Fibroblast of lung (primary cell): ENCODE measurements around the gene OBSL1. TPM values are rescaled to one million over a fixed set of nuclear protein-coding genes. Genes with fewer than 3 reads are reported as not detected.

ENCODE experiments used
- DNase-seq, 2 donors: peaks; one replicate each; pipeline versions ENCODE4 v3.0.0 to v3.0.0-alpha.2; 2010; ENCODE audit warnings: low read depth in 2 of 2
- H2AFZ ChIP-seq: 2 replicates; pipeline ENCODE4 v1.5.1; 2012; ENCODE audit warnings: low read length, control low read depth, inconsistent platforms
- H3K27ac ChIP-seq: 2 replicates; pipeline ENCODE4 v1.5.1; 2011; ENCODE audit warnings: low read length, control low read depth; ENCODE audit not compliant: insufficient read depth
- H3K27me3 ChIP-seq: 2 replicates; pipeline ENCODE4 v1.5.1; 2011; ENCODE audit warnings: mild to moderate bottlenecking, low read length; ENCODE audit not compliant: control insufficient read depth, insufficient read depth
- H3K36me3 ChIP-seq: 2 replicates; pipeline ENCODE4 v1.5.1; 2011; ENCODE audit warnings: low read length; ENCODE audit not compliant: control insufficient read depth, insufficient read depth
- H3K4me1 ChIP-seq: 2 replicates; pipeline ENCODE4 v1.5.1; 2011; ENCODE audit warnings: low read length; ENCODE audit not compliant: control insufficient read depth, insufficient read depth; ENCODE audit errors: extremely low read depth
- H3K4me2 ChIP-seq: 2 replicates; pipeline ENCODE4 v1.5.1; 2011; ENCODE audit warnings: low read length, control low read depth; ENCODE audit not compliant: insufficient read depth; ENCODE audit errors: extremely low read depth
- H3K4me3 ChIP-seq, 4 experiments: fragments of 200-600 bp in 1 of 4; sonication (generic) in 1 of 4; replicated peaks in 1 of 4; 2 replicates each; pipeline ENCODE4 v1.5.1; 2011 to 2016; ENCODE audit warnings: low read length in 4 of 4, low read depth in 3 of 4, mild to moderate bottlenecking in 3 of 4, control low read depth in 2 of 4, inconsistent platforms in 1 of 4, mixed read lengths in 1 of 4; ENCODE audit not compliant: insufficient read depth in 1 of 4; ENCODE audit errors: control extremely low read depth in 1 of 4
- H3K79me2 ChIP-seq: 2 replicates; pipeline ENCODE4 v1.5.1; 2012; ENCODE audit warnings: mild to moderate bottlenecking, low read length, inconsistent platforms; ENCODE audit not compliant: control insufficient read depth, insufficient read depth
- H3K9ac ChIP-seq: 2 replicates; pipeline ENCODE4 v1.5.1; 2011; ENCODE audit warnings: mild to moderate bottlenecking, low read length, control low read depth; ENCODE audit not compliant: insufficient read depth
- H3K9me3 ChIP-seq: 2 replicates; pipeline ENCODE4 v1.5.1; 2012; ENCODE audit warnings: low read depth, low read length; ENCODE audit not compliant: control insufficient read depth, insufficient read depth
- H4K20me1 ChIP-seq: 2 replicates; pipeline ENCODE4 v1.5.1; 2011; ENCODE audit warnings: low read length; ENCODE audit not compliant: control insufficient read depth, insufficient read depth; ENCODE audit errors: extremely low read depth
- EZH2 ChIP-seq: IDR thresholded peaks from 2 replicates; pipeline ENCODE4 v1.5.1; 2012; ENCODE audit warnings: low read length, control low read depth, mild to moderate bottlenecking; ENCODE audit errors: missing control alignments
- polyA plus RNA-seq, 2 donors: library from polyadenylated mRNA; depleted of rRNA in 1 of 2; stranded (reverse) in 1 of 2; unstranded in 1 of 2; fragments of >200 nt; gene quantifications; 2 replicates each; pipeline ENCODE4 v1.2.1, GENCODE V29; 2011 to 2012; ENCODE audit warnings: missing spikeins in 1 of 2
- total RNA-seq: library from RNA; depleted of rRNA; stranded (reverse); fragments of >200 nt; gene quantifications from 2 replicates; pipeline ENCODE4 v1.2.1, GENCODE V29; 2014
- TF ChIP-seq, protein P1 (sequence below), 2 donors: IDR thresholded peaks in 1 of 2; conservative IDR thresholded peaks in 1 of 2; 1 replicate in 1 of 2; 2 replicates in 1 of 2; pipeline ENCODE4 v1.5.1; 2011 to 2012; ENCODE audit warnings: low read length in 2 of 2, control low read depth in 1 of 2, inconsistent platforms in 1 of 2, low read depth in 1 of 2, mild to moderate bottlenecking in 1 of 2

OBSL1 gene
- total and polyA plus RNA-seq, 2 donors (not counting 1 experiment from before 2014, with no cell fraction given), result 24.7 to 28.7 TPM

DNA sequence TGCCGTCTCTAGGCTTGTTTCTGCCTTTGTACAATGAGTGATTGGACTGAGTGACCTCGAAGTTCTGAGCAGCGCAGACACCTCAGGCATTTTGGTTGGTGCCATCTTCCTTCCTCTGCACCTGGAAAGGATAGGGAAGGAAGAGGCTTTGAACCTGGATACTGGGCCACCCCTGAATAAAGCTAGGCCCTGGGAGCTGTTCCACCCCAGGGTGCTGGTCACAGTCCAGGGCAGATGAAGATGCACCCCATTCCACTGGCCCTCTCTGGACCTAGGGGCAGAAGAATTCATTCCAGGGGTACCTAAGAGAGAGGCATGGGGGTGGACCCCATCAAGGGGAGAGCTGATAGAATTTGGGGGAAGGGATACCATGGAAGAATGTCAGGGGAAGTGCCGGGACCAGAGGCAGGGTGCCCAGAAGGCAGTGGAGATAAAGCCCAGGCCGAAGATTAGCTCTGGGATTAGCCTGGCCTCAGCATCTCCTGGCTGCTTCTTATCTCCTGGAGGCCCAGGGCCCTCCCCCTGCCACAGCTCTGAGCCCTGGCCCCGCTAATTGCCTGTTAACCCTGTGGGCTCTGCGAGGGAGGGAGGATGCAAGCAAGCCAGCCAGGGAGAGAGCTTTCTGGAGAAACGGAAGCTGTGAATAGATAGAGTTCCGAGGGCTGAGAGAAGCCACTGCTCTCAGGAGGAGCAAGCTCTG is 45.7 kb downstream of the OBSL1 start:
- no peaks in the 10 kb centered on the region for H4K20me1 ChIP-seq
- H3K4me2 ChIP-seq, result no peak overlapping the region
- no peak overlapping the region for H2AFZ ChIP-seq
- peaks cover 37% of the 10 kb centered on the region for H3K27me3 ChIP-seq
- no peak overlapping the region for H3K9ac ChIP-seq
- no peak overlapping the region for H3K4me3 ChIP-seq
- H3K9me3 ChIP-seq, result no peaks in the 10 kb centered on the region
- no peak overlapping the region for H3K27ac ChIP-seq
- DNase-seq, result peak in 1 of 2 donors; percentile 32
- no peaks in the 10 kb centered on the region for H3K79me2 ChIP-seq
- no peak for TF ChIP-seq EZH2
- H3K4me1 ChIP-seq, result peaks cover 14% of the 10 kb centered on the region
- H3K36me3 ChIP-seq, result no peaks in the 10 kb centered on the region

DNA sequence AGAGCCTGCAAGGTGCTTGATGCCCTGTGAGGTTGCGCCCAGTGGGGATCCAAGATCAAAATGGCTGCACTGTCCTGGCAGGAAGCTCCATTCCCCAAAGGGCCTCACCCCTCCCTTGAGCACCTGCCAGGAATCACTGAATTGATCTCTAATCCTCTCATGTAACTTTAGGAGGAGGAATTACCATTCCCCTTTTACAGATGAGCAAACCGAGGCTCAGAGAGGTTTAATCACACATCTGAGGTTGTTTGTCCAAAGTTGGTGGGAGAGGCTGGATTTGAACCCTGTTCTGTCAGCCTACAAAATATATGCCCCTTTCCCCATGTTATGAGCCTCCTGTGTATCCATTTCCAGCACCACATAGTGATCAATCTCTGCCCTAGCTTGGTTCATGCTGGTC is 46.5 kb downstream of the OBSL1 start:
- no peak overlapping the region for H2AFZ ChIP-seq
- no peaks in the 10 kb centered on the region for H3K79me2 ChIP-seq
- H3K9ac ChIP-seq, result no peak overlapping the region
- H3K4me3 ChIP-seq, result no peak overlapping the region
- no peaks in the 10 kb centered on the region for H3K36me3 ChIP-seq
- H3K4me2 ChIP-seq, result no peak overlapping the region
- H3K27me3 ChIP-seq, result peaks cover 32% of the 10 kb centered on the region
- no peak for TF ChIP-seq EZH2
- TF ChIP-seq, protein P1, sequence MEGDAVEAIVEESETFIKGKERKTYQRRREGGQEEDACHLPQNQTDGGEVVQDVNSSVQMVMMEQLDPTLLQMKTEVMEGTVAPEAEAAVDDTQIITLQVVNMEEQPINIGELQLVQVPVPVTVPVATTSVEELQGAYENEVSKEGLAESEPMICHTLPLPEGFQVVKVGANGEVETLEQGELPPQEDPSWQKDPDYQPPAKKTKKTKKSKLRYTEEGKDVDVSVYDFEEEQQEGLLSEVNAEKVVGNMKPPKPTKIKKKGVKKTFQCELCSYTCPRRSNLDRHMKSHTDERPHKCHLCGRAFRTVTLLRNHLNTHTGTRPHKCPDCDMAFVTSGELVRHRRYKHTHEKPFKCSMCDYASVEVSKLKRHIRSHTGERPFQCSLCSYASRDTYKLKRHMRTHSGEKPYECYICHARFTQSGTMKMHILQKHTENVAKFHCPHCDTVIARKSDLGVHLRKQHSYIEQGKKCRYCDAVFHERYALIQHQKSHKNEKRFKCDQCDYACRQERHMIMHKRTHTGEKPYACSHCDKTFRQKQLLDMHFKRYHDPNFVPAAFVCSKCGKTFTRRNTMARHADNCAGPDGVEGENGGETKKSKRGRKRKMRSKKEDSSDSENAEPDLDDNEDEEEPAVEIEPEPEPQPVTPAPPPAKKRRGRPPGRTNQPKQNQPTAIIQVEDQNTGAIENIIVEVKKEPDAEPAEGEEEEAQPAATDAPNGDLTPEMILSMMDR (conservative IDR thresholded peaks at IDR 0.05 in 1 of 2, IDR thresholded peaks at IDR 0.05 in 1 of 2; ENCODE audit: low read depth in 1 of 2, low read length in 2 of 2), result no peak
- no peak overlapping the region for H3K27ac ChIP-seq
- no peak for DNase-seq
- H3K4me1 ChIP-seq, result peaks cover 14% of the 10 kb centered on the region
- H3K9me3 ChIP-seq, result no peaks in the 10 kb centered on the region
- H4K20me1 ChIP-seq, result no peaks in the 10 kb centered on the region

- peaks cover 24% of the 10 kb centered on the region for H3K27me3 ChIP-seq
- H3K79me2 ChIP-seq, result no peaks in the 10 kb centered on the region
- no peaks in the 10 kb centered on the region for H3K9me3 ChIP-seq
- H3K9ac ChIP-seq, result no peak overlapping the region
- H3K4me2 ChIP-seq, result no peak overlapping the region
- H3K27ac ChIP-seq, result no peak overlapping the region
- TF ChIP-seq, protein P1 (conservative IDR thresholded peaks at IDR 0.05 in 1 of 2, IDR thresholded peaks at IDR 0.05 in 1 of 2; ENCODE audit: low read depth in 1 of 2, low read length in 2 of 2), result no peak
- TF ChIP-seq EZH2, result no peak
- H2AFZ ChIP-seq, result no peak overlapping the region
- H3K36me3 ChIP-seq, result no peaks in the 10 kb centered on the region
- peak; percentile 18 to 27 for DNase-seq
- H4K20me1 ChIP-seq, result no peaks in the 10 kb centered on the region
- H3K4me3 ChIP-seq, result peak overlapping the region in 1 of 4 experiments; percentile 40
- peaks cover 14% of the 10 kb centered on the region for H3K4me1 ChIP-seq
These were observed 48.2 kb downstream of the OBSL1 start for GRCh38 chr2:219523031-219523671.
